IMR-90 (cell line): ENCODE results near the gene NEU1.

Experiments used
- TF ChIP-seq, protein P1 (sequence below): fragments of 150-350 bp; IDR thresholded peaks from 2 replicates; pipeline ENCODE4 v1.6.1; 2017; ENCODE audit warnings: mild to moderate bottlenecking, antibody characterized with exemption, low read length, low read depth
- TF ChIP-seq, protein P2 (sequence below): conservative IDR thresholded peaks from 2 replicates; pipeline ENCODE4 v1.5.1; 2012; ENCODE audit warnings: mild to moderate bottlenecking, low read depth, low read length, improper control_type of control experiment

DNA sequence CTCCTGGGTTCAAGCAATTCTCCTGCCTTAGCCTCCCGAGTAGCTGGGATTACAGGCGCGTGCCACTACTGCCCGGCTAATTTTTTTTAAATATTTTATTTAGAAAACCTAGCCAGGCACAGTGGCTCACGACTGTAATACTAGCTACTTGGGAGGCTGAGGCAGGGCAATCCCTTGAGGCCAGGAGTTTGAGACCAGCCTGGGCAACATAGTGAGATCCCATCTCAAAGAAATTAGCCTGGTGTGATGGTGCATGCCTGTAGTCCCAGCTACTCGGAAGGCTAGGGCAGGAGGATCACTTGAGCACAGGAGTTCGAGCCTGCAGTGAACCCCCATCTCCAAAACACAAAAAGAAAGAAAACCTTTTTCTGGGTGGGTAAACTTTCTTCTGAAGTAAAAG lies 13.7 kb upstream of the NEU1 start:
- TF ChIP-seq, protein P1, sequence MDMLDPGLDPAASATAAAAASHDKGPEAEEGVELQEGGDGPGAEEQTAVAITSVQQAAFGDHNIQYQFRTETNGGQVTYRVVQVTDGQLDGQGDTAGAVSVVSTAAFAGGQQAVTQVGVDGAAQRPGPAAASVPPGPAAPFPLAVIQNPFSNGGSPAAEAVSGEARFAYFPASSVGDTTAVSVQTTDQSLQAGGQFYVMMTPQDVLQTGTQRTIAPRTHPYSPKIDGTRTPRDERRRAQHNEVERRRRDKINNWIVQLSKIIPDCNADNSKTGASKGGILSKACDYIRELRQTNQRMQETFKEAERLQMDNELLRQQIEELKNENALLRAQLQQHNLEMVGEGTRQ = no peak
- TF ChIP-seq, protein P2, sequence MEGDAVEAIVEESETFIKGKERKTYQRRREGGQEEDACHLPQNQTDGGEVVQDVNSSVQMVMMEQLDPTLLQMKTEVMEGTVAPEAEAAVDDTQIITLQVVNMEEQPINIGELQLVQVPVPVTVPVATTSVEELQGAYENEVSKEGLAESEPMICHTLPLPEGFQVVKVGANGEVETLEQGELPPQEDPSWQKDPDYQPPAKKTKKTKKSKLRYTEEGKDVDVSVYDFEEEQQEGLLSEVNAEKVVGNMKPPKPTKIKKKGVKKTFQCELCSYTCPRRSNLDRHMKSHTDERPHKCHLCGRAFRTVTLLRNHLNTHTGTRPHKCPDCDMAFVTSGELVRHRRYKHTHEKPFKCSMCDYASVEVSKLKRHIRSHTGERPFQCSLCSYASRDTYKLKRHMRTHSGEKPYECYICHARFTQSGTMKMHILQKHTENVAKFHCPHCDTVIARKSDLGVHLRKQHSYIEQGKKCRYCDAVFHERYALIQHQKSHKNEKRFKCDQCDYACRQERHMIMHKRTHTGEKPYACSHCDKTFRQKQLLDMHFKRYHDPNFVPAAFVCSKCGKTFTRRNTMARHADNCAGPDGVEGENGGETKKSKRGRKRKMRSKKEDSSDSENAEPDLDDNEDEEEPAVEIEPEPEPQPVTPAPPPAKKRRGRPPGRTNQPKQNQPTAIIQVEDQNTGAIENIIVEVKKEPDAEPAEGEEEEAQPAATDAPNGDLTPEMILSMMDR = no peak
